Suprapubic skin (tissue), 4 donors: Measurements from ENCODE around the gene GRB10.

ENCODE experiments used
- CTCF ChIP-seq, 2 donors: fragments of 200-600 bp in 1 of 2; fragments of 450-650 bp in 1 of 2; sonication (generic) in 1 of 2; IDR thresholded peaks; one replicate each; pipeline ENCODE4 v1.5.1; 2016 to 2019; ENCODE audit warnings: antibody characterized with exemption in 2 of 2, mild to moderate bottlenecking in 1 of 2, moderate library complexity in 1 of 2
- EP300 ChIP-seq: sonication (generic); formaldehyde crosslinking; IDR thresholded peaks from one replicate; pipeline ENCODE4 v1.6.1; 2017; ENCODE audit warnings: antibody characterized with exemption
- POLR2A ChIP-seq, 2 donors: fragments of 450-650 bp; IDR thresholded peaks; one replicate each; pipeline ENCODE4 v1.6.1; 2017; ENCODE audit warnings: antibody characterized with exemption in 2 of 2, mild to moderate bottlenecking in 2 of 2, moderate library complexity in 2 of 2
- POLR2AphosphoS5 ChIP-seq, 3 donors: sonication (generic); formaldehyde crosslinking; IDR thresholded peaks; one replicate each; pipeline ENCODE4 v1.6.1; 2017; ENCODE audit warnings: antibody characterized with exemption in 3 of 3

GRCh38 chr7:50815138-50815537 is 32.4 kb upstream of the GRB10 start:
- no peak for TF ChIP-seq POLR2AphosphoS5 (IDR thresholded peaks at IDR 0.05)
- TF ChIP-seq CTCF (IDR thresholded peaks at IDR 0.05) = no peak
- TF ChIP-seq POLR2A (IDR thresholded peaks at IDR 0.05) = no peak
- no peak for TF ChIP-seq EP300
